AG04449 (cell line): ENCODE measurements around the gene EXOC4.
"Not testable (repeated sequence)": the region's sequence is repeated elsewhere in the genome, so short reads cannot be mapped to it uniquely, and the experiment has no call there.

Source experiments
- CTCF ChIA-PET: fragments of 350-600 bp; formaldehyde crosslinking; extraction: SDS; loops from one replicate; lab custom pipeline; 2021; ENCODE audit warnings: antibody characterized with exemption; lab: Yijun Ruan, JAX
- POLR2A ChIA-PET: fragments of 400-600, 350-600 bp; formaldehyde crosslinking; extraction: SDS; loops from one replicate; lab custom pipeline; 2020; ENCODE audit warnings: antibody characterized with exemption, inconsistent platforms; lab: Yijun Ruan, JAX
- DNase-seq: peaks from one replicate; pipeline ENCODE4 v3.0.0-alpha.2; 2010; ENCODE audit warnings: low read depth, low spot score
- H3K4me3 ChIP-seq: 2 replicates; pipeline ENCODE4 v1.5.1; 2011; ENCODE audit warnings: low read depth, mild to moderate bottlenecking, control low read depth, low read length
- TF ChIP-seq, protein P1 (sequence below): IDR thresholded peaks from one replicate; pipeline ENCODE4 v1.5.1; 2011; ENCODE audit warnings: mild to moderate bottlenecking, moderate library complexity, low read length, control low read depth, inconsistent platforms; ENCODE audit not compliant: insufficient read depth; ENCODE audit errors: missing control alignments

The EXOC4 gene

GRCh38 chr7:133313575-133313974 lies 60.7 kb downstream of the EXOC4 start:
- no peak for DNase-seq
- TF ChIP-seq, protein P1, sequence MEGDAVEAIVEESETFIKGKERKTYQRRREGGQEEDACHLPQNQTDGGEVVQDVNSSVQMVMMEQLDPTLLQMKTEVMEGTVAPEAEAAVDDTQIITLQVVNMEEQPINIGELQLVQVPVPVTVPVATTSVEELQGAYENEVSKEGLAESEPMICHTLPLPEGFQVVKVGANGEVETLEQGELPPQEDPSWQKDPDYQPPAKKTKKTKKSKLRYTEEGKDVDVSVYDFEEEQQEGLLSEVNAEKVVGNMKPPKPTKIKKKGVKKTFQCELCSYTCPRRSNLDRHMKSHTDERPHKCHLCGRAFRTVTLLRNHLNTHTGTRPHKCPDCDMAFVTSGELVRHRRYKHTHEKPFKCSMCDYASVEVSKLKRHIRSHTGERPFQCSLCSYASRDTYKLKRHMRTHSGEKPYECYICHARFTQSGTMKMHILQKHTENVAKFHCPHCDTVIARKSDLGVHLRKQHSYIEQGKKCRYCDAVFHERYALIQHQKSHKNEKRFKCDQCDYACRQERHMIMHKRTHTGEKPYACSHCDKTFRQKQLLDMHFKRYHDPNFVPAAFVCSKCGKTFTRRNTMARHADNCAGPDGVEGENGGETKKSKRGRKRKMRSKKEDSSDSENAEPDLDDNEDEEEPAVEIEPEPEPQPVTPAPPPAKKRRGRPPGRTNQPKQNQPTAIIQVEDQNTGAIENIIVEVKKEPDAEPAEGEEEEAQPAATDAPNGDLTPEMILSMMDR: no peak
- ChIA-PET CTCF (interaction anchor here (0.9 to 1.2 kb wide), 2 partner anchors 10 to 428 kb away, joined by 3 read pairs; no protein-coding TSS in a partner anchor), POLR2A (no interaction called here)
- H3K4me3 ChIP-seq: no peak overlapping the region

- ChIA-PET CTCF (interaction anchor here (1.2 kb wide), 1 partner anchor 11 kb away, joined by 3 read pairs; no protein-coding TSS in a partner anchor), POLR2A (no interaction called here)
- no peak for DNase-seq
- TF ChIP-seq, protein P1: no peak
- H3K4me3 ChIP-seq: no peak overlapping the region
Measured at GRCh38 chr7:133314084-133314483, 61.2 kb downstream of the EXOC4 start.

DNA sequence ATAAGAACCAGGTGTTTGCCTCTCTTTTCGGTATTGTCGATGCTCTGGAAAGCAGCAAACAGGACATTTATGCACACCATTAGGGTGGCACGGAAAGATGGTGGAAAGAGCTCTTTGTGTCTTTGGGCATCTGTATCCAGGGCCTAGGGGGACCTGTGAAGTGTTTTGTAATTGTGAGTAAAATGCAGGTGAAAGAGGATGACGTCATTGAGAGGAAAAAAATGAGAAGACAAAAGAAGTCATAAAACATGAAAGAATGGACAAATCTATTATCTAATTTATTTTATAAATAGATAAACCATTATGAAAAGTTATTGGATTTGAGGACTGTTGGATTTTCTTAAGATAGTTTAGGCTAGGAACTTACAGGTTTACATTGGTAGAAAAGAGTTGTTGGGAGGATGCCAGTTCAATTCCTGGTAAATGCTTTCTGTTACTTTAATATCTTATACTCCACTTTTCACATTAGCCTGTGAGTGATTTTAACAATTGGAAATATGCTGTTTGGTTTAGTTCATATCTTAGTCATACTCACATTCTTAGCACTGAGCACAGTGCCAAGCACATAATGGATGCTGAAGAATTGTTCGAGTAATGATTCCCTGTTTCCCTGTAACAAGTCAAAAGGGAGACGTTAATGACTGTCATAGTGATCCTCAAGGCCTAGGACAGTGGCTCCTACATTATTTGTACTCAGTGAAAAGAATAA lies 62.6 kb downstream of the EXOC4 start:
- peak; percentile 46 for DNase-seq
- POLR2A ChIA-PET: no interaction called here

DNA sequence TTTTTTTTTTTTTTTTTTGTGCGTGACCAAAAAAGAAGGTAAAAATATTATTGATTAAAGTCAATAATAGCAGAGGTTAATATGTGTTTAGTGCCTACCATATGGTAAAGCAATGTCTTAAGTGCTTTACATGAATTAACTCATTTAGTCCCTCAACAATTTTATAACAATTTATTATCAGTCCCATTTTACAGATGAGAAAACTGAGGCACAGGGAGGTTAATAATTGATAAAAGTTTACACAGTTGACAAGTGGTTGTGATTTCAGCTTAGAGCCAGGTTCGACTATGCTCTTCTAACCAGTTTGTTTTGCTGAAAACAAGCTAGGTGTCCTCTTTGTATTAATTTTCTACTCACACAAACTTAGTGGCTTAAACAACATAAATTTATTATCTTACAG lies 67.0 kb downstream of the EXOC4 start:
- CTCF ChIA-PET: no interaction called here
- TF ChIP-seq, protein P1: no peak
- no peak for DNase-seq
- no peak overlapping the region for H3K4me3 ChIP-seq
- POLR2A ChIA-PET: no interaction called here

More for the DNA sequence above, 62.6 kb downstream of the EXOC4 start:
- no peak overlapping the region for H3K4me3 ChIP-seq
- TF ChIP-seq, protein P1: no peak
- CTCF ChIA-PET: no interaction called here

DNA sequence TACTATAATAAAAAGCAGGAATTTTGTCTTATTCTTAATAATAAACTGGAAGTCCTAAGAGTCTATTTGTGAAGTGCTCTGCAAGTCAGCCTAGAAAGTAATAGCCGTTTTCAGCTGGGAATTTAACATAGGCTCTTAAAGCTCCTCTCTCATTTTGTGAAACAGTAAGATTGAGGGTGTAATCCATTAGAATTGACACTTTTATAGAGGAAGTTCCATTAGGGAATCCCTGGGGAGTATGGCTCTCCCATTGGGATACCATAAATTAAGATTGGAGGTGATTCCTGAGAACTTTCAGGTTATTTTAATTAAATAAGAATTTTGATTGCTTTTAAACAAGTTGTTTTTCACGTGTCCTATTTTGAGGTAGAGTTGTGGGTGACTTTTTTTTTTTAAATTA lies 68.0 kb downstream of the EXOC4 start:
- H3K4me3 ChIP-seq: no peak overlapping the region
- DNase-seq: no peak
- ChIA-PET POLR2A (no interaction called here), CTCF (no interaction called here)
- TF ChIP-seq, protein P1: no peak

DNA sequence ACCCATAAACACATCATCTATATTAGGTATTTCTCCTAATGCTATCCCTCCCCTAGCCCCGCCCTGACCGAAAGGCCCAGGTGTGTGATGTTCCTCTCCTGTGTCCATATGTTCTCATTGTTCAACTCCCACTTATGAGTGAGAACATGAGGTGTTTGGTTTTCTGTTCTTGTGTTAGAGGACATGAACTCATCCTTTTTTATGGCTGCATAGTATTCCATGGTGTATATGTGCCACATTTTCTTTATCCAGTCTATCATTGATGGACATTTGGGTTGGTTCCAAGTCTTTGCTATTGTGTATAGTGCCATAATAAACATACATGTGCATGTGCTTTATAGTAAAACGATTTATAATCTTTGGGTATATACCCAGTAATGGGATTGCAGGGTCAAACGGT lies 68.5 kb downstream of the EXOC4 start:
- DNase-seq, H3K4me3 ChIP-seq, CTCF ChIA-PET, POLR2A ChIA-PET: not testable (repeated sequence)

DNA sequence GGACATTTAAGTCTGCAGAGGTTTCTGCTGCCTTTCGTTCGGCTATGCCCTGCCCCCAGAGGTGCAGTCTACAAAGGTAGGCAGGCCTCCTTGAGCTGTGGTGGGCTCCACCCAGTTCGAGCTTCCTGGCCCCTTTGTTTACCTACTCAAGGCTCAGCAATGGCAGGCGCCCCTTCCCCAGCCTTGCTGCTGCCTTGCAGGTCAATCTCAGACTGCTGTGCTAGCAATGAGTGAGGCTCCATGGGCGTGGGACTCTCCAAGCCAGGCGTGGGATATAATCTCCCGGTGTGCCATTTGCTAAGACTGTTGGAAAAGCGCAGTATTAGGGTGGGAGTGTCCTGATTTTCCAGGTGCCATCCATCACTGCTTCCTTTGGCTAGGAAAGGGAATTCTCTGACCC lies 73.9 kb downstream of the EXOC4 start:
- H3K4me3 ChIP-seq, DNase-seq, CTCF ChIA-PET, POLR2A ChIA-PET: not testable (repeated sequence)

GRCh38 chr7:133328021-133328420 lies 75.1 kb downstream of the EXOC4 start:
- POLR2A ChIA-PET, H3K4me3 ChIP-seq, DNase-seq, CTCF ChIA-PET: not testable (repeated sequence)
